ENCODE data around the gene TLNRD1.

Gene TLNRD1

DNA sequence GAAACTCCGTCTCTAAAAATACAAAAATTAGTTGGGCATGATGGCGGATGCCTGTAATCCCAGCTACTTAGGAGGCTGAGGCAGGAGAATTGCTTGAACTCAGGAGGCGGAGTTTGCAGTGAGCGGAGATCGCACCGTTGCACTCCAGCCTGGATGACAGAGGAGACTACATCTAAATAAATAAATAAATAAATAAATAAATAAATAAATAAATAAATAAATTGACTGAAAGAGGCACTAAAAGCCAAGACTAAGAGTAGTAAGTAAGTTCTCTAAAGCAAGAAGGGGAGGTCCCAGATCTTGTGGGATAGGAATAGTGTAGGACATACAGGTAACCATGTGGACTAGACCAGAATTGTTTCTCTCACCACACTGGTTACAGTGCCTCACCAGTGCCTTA is 40.0 kb downstream of the TLNRD1 start:
- Mint-ChIP-seq H3K4me3 (no peak overlapping the region), H3K27ac (no peak overlapping the region), H3K4me1 (peaks cover 11% of the 10 kb centered on the region), H3K9me3 (no peaks in the 10 kb centered on the region), H3K27me3 (no peaks in the 10 kb centered on the region), H3K36me3 (ENCODE audit: low read depth) (no peaks in the 10 kb centered on the region)
- DNase-seq: no peak
- ATAC-seq: no peak

DNA sequence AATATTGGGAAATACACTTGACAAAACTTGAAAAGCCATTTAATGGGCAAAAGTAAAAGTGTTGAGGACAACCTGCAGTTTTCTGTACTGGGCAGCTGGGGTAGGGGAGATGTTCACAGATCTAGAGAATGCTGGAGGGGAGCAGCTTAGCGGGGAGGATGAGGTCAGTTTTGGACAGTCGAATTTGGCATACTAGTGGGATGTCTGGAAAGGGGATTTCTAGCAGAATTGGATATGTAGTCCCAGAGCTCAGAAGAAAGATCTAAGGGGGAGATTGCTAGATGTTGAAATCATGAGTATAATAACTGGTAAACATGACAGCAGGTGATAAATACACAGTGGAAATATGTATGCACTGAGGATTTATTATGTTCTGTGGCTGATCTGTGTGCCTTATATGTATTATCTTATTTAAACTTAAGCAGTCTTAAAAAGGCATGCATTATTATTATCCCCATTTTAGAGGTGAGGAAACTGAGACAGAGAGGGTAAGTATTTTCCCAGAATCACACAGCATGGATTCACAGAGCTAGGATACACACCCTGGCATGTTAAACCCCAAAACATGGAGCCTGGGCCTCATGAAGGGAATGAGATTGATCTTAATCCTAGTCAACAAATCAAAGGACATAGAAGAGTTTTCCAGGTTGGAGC is 42.7 kb downstream of the TLNRD1 start:
- H3K9me3 Mint-ChIP-seq: peaks cover 3% of the 10 kb centered on the region
- no peak overlapping the region for H3K4me3 Mint-ChIP-seq
- H3K27ac Mint-ChIP-seq: no peak overlapping the region
- H3K4me1 Mint-ChIP-seq: peaks cover 15% of the 10 kb centered on the region
- no peaks in the 10 kb centered on the region for H3K36me3 Mint-ChIP-seq (ENCODE audit: low read depth)
- no peak for DNase-seq
- H3K27me3 Mint-ChIP-seq: no peaks in the 10 kb centered on the region
- no peak for ATAC-seq

DNA sequence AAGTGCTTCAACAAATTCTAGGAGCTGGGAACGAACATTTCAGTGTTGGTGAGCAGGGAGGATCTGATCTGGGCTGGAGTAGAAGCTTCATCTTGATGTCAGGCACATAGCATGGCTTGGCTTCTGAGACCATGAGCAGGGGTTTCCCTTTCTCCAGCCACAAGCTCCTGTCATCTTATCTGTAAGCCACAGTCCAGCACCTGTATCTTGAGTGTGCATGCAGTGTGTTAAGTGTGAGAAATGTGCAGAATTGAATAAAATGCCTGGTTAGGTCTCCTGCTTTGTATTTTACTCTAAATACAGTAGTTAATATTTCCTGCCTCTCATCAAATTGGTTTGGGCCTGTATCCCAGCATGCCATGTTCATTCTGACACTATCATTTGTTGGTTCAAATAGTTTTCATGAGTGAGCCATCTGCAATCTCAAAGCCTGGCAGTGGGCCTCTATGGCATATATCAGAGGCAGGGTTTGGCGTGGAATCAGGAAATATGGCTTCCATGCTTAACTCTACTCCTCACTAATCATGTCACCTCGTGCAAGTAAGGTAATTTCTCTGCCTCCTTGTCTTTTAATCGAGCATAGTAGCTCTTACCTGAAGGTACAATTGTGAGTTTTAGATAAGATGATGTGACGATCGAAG is 43.3 kb downstream of the TLNRD1 start:
- H3K36me3 Mint-ChIP-seq (ENCODE audit: low read depth): no peaks in the 10 kb centered on the region
- peaks cover 3% of the 10 kb centered on the region for H3K9me3 Mint-ChIP-seq
- H3K4me3 Mint-ChIP-seq: no peak overlapping the region
- H3K4me1 Mint-ChIP-seq: peaks cover 11% of the 10 kb centered on the region
- no peak overlapping the region for H3K27ac Mint-ChIP-seq
- no peaks in the 10 kb centered on the region for H3K27me3 Mint-ChIP-seq
- DNase-seq: no peak
- ATAC-seq: no peak

GRCh38 chr15:81046290-81046689 is 45.6 kb downstream of the TLNRD1 start:
- Mint-ChIP-seq H3K36me3 (ENCODE audit: low read depth) (no peaks in the 10 kb centered on the region), H3K27me3 (no peaks in the 10 kb centered on the region), H3K27ac (no peak overlapping the region), H3K4me3 (no peak overlapping the region), H3K9me3 (peaks cover 3% of the 10 kb centered on the region), H3K4me1 (peaks cover 8% of the 10 kb centered on the region)
- ATAC-seq: no peak
- DNase-seq: no peak

DNA sequence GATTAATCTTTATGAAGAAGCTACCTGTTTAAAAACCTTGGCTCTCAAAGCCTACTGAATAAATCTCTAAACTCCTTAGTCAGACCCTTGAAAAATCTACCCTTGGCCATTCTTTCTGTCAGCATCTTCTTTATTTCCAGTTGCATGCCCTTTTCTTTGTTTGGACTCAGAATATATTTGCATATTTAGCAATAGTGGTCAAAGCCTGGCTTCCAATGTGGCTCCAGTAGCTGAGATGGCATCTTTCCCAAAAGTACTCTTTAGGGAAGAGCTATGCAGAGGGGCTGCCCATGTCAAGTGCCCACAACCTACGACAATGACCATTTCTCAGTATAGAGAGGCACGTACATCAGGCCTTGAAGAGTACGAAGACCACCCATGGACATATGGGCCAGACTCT is 47.2 kb downstream of the TLNRD1 start:
- Mint-ChIP-seq H3K9me3 (peaks cover 3% of the 10 kb centered on the region), H3K27me3 (no peaks in the 10 kb centered on the region), H3K4me1 (peaks cover 15% of the 10 kb centered on the region), H3K27ac (no peak overlapping the region), H3K36me3 (ENCODE audit: low read depth) (no peaks in the 10 kb centered on the region), H3K4me3 (no peak overlapping the region)
- ATAC-seq (no peak), DNase-seq (no peak)

DNA sequence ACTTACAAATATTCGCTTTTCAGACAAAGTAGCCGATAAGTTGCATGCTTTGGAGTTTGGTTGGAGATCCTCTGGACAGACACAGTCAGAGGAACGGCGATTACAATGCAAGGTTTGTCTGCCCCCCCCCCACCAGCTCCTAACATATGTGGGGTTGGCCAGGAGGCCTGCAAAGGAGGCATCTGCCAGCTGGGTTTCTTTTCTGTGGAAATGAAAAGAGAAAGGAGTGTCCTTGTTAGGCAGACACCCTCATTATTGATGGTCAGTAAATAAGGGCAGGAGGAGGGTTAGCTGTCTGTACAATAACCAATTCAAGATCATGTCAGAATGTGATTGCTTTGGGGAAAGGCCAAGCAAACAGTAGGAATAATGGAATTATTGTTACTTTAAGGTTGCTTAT is 49.1 kb downstream of the TLNRD1 start:
- H3K4me1 Mint-ChIP-seq: peaks cover 15% of the 10 kb centered on the region
- ATAC-seq (no peak), DNase-seq (no peak)
- H3K4me3 Mint-ChIP-seq: no peak overlapping the region
- no peaks in the 10 kb centered on the region for H3K27me3 Mint-ChIP-seq
- peaks cover 3% of the 10 kb centered on the region for H3K9me3 Mint-ChIP-seq
- no peak overlapping the region for H3K27ac Mint-ChIP-seq
- no peaks in the 10 kb centered on the region for H3K36me3 Mint-ChIP-seq (ENCODE audit: low read depth)

DNA sequence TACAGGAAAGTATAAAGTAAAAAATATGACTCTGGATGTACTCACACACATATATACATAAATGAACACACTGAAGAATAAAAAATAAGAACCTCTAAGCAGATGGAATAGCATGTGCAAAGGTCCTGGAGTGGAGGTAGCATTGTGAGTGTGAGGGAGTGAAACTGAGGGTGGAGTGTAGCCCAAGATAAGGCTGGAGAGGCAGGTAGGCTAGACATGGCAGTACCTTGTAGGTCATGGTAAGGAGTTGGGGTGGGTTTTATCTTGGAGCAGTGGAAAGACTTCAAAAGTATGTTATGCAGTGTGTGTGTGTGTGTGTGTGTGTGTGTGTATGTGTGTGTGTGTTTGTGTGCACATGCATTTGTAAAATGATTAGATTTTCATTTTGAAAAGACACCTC is 49.5 kb downstream of the TLNRD1 start:
- no peaks in the 10 kb centered on the region for H3K27me3 Mint-ChIP-seq
- ATAC-seq (no peak), DNase-seq (no peak)
- no peaks in the 10 kb centered on the region for H3K36me3 Mint-ChIP-seq (ENCODE audit: low read depth)
- no peak overlapping the region for H3K27ac Mint-ChIP-seq
- peaks cover 15% of the 10 kb centered on the region for H3K4me1 Mint-ChIP-seq
- no peak overlapping the region for H3K4me3 Mint-ChIP-seq
- peaks cover 3% of the 10 kb centered on the region for H3K9me3 Mint-ChIP-seq

DNA sequence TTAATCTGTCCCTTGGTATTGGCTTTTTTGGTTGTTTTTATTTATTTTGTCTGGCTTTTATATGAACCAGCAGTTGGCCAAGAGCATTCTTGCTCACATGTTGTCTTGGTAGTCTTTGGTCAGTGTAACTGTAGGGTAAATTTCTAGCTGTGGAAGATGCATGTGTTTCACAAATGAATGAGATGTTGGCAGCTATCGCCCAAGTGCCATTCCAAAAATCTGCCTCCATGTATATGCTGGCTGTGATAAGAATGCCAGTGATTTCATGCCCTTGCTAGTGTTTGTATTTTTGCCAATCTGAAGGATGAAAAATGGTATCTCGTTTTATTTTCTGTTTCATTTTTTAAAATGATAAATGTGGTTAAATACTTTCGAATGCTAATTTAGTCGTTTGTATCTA is 50.1 kb downstream of the TLNRD1 start:
- Mint-ChIP-seq H3K27ac (no peak overlapping the region), H3K27me3 (no peaks in the 10 kb centered on the region), H3K9me3 (peaks cover 3% of the 10 kb centered on the region), H3K4me1 (peaks cover 13% of the 10 kb centered on the region), H3K36me3 (ENCODE audit: low read depth) (no peaks in the 10 kb centered on the region), H3K4me3 (no peak overlapping the region)
- DNase-seq (no peak), ATAC-seq (no peak)

GRCh38 chr15:81052046-81052445 is 51.3 kb downstream of the TLNRD1 start:
- Mint-ChIP-seq H3K4me1 (peaks cover 10% of the 10 kb centered on the region), H3K4me3 (no peak overlapping the region), H3K9me3 (no peaks in the 10 kb centered on the region), H3K27me3 (no peaks in the 10 kb centered on the region), H3K27ac (no peak overlapping the region), H3K36me3 (ENCODE audit: low read depth) (no peaks in the 10 kb centered on the region)
- ATAC-seq (no peak), DNase-seq (no peak)

DNA sequence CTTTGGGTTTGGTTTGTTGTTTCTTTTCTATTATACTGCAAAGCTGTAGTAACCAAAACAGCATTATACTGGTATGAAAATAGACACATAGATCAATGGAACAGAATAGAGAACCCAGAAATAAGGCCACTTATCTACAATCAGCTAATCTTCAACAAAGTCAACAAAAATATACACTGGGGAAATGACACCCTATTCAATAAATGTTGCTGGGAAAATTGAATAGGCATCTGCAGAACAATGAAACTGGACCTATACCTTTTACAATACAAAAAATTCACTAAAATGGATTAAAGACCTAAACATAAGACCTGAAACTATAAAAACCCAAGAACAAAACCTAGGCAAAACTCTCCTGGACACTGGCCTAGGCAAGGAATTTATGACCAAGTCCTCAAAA is 52.9 kb downstream of the TLNRD1 start:
- H3K36me3 Mint-ChIP-seq (ENCODE audit: low read depth): no peaks in the 10 kb centered on the region
- H3K4me3 Mint-ChIP-seq: no peak overlapping the region
- ATAC-seq: no peak
- no peak for DNase-seq
- H3K27ac Mint-ChIP-seq: no peak overlapping the region
- peaks cover 10% of the 10 kb centered on the region for H3K4me1 Mint-ChIP-seq
- no peaks in the 10 kb centered on the region for H3K9me3 Mint-ChIP-seq
- no peaks in the 10 kb centered on the region for H3K27me3 Mint-ChIP-seq

GRCh38 chr15:81054236-81054635 is 53.5 kb downstream of the TLNRD1 start:
- no peak overlapping the region for H3K27ac Mint-ChIP-seq
- ATAC-seq: no peak
- peaks cover 10% of the 10 kb centered on the region for H3K4me1 Mint-ChIP-seq
- H3K9me3 Mint-ChIP-seq: no peaks in the 10 kb centered on the region
- DNase-seq: no peak
- H3K4me3 Mint-ChIP-seq: no peak overlapping the region
- no peaks in the 10 kb centered on the region for H3K27me3 Mint-ChIP-seq
- H3K36me3 Mint-ChIP-seq (ENCODE audit: low read depth): no peaks in the 10 kb centered on the region
